GM18519 (cell line): ENCODE results near the gene CHAF1B.
"Not testable (repeated sequence)": the region's sequence is repeated elsewhere in the genome, so short reads cannot be mapped to it uniquely, and the experiment has no call there.

Experiments
- ATAC-seq: cut with Tn5 transposase; IDR thresholded peaks from one replicate; pipeline ENCODE4 v1.9.1; 2021; ENCODE audit warnings: mild to moderate bottlenecking, moderate library complexity; ENCODE audit not compliant: unreplicated experiment, low FRiP score

CHAF1B gene

GRCh38 chr21:36385233-36386030 lies at the start of gene CHAF1B:
TSS of gene CHAF1B (plus strand) at chr21:36385392. CDS start at chr21:36386137, 745 bp downstream.
- peak; percentile 84 for ATAC-seq

- no peak for ATAC-seq
These were observed 48.1 kb upstream of the CHAF1B start for GRCh38 chr21:36337099-36337509.

- no peak for ATAC-seq
These were observed 46.2 kb upstream of the CHAF1B start for GRCh38 chr21:36338975-36339374.

GRCh38 chr21:36342581-36342980 lies 42.6 kb upstream of the CHAF1B start:
- ATAC-seq = not testable (repeated sequence)

- ATAC-seq = no peak
These were observed 40.3 kb upstream of the CHAF1B start for GRCh38 chr21:36344931-36345330.

- no peak for ATAC-seq
These were observed 37.8 kb upstream of the CHAF1B start for GRCh38 chr21:36347278-36347961.

- no peak for ATAC-seq
These were observed 37.2 kb upstream of the CHAF1B start for GRCh38 chr21:36347962-36348328.

- ATAC-seq = no peak
These were observed 35.9 kb upstream of the CHAF1B start for GRCh38 chr21:36349315-36349714.

- no peak for ATAC-seq
These were observed 34.8 kb upstream of the CHAF1B start for GRCh38 chr21:36350282-36350910.

GRCh38 chr21:36354918-36355680 lies 30.1 kb upstream of the CHAF1B start:
- no peak for ATAC-seq

GRCh38 chr21:36355868-36356267 lies 29.3 kb upstream of the CHAF1B start:
- ATAC-seq = no peak

GRCh38 chr21:36359185-36359584 lies 26.0 kb upstream of the CHAF1B start:
- ATAC-seq = no peak

GRCh38 chr21:36369064-36369685 lies 16.0 kb upstream of the CHAF1B start:
- ATAC-seq = no peak

- ATAC-seq = no peak
These were observed 9.2 kb upstream of the CHAF1B start for GRCh38 chr21:36375994-36376393.

- ATAC-seq = no peak
These were observed 7.8 kb upstream of the CHAF1B start for GRCh38 chr21:36377391-36377842.

GRCh38 chr21:36379251-36379650 lies 5.9 kb upstream of the CHAF1B start:
- ATAC-seq = no peak

GRCh38 chr21:36381841-36382589 lies 3.2 kb upstream of the CHAF1B start:
- ATAC-seq = no peak

- not testable (repeated sequence) for ATAC-seq
These were observed 2.5 kb upstream of the CHAF1B start for GRCh38 chr21:36382722-36383121.

GRCh38 chr21:36384885-36385232 lies 333 bp upstream of the CHAF1B start:
- no peak for ATAC-seq
